Adrenal gland (tissue), 5 donors: ENCODE measurements around the gene IFNL4.

Source experiments
- CTCF ChIP-seq, 6 experiments: fragments of 450-650 bp in 4 of 6; fragments of 200-600 bp in 2 of 6; sonication (generic) in 1 of 6; IDR thresholded peaks; 1 replicate in 5 of 6; 2 replicates in 1 of 6; pipeline versions ENCODE4 v1.5.1 to v1.8.0; 2016 to 2021; ENCODE audit warnings: antibody characterized with exemption in 6 of 6, mild to moderate bottlenecking in 2 of 6, moderate library complexity in 1 of 6
- POLR2A ChIP-seq, 2 donors: fragments of 450-650 bp; IDR thresholded peaks; one replicate each; pipeline ENCODE4 v1.6.1; 2017; ENCODE audit warnings: antibody characterized with exemption in 2 of 2, mild to moderate bottlenecking in 2 of 2, moderate library complexity in 1 of 2
- donor health status: DM: no; HTN: no; CAD: no.

GRCh38 chr19:39218230-39219007 is 30.2 kb downstream of the IFNL4 start:
- no peak for TF ChIP-seq CTCF (IDR thresholded peaks at IDR 0.05)
- TF ChIP-seq POLR2A (IDR thresholded peaks at IDR 0.05) = no peak
